Hepatocyte (in vitro differentiated cells): Measurements from ENCODE around the gene THUMPD1.

Experiments
- CTCF ChIP-seq: fragments of 200-600 bp; sonication (generic); IDR thresholded peaks from 2 replicates; pipeline ENCODE4 v1.5.1; 2016; ENCODE audit warnings: antibody characterized with exemption, mild to moderate bottlenecking; ENCODE audit not compliant: poor library complexity
- EZH2phosphoT487 ChIP-seq: fragments of 200-600 bp; sonication (generic); IDR thresholded peaks from one replicate; pipeline ENCODE4 v1.6.1; 2018; ENCODE audit warnings: antibody characterized with exemption, mild to moderate bottlenecking, low read depth, moderate library complexity; ENCODE audit not compliant: unreplicated experiment, severe bottlenecking

GRCh38 chr16:20774703-20775362 lies 33.2 kb upstream of the THUMPD1 start:
- peak; percentile 50 for TF ChIP-seq CTCF
- no peak for TF ChIP-seq EZH2phosphoT487
